HCT116 (cell line): ENCODE measurements around the gene RCSD1. TPM values are rescaled to one million over a fixed set of nuclear protein-coding genes. Genes with fewer than 3 reads are reported as not detected.

ENCODE experiments used
- ATAC-seq: fragments of 200-7000 bp; cut with Tn5 transposase; 2 replicates; pipeline ENCODE4 v1.9.1; 2020; ENCODE audit warnings: mild to moderate bottlenecking, moderate library complexity
- BruUV-seq: library from RNA; stranded (reverse); fragments of 400-500 nt; replicated peaks from 2 replicates; lab custom pipeline; 2021; lab: Mats Ljungman, UMichigan
- CTCF ChIA-PET: fragments of 300-600 bp; sonication (Branson Sonifier 250); formaldehyde crosslinking; loops from one replicate; lab custom pipeline; 2021; ENCODE audit warnings: antibody characterized with exemption; lab: Charles Lee
- POLR2A ChIA-PET: fragments of 300-600, 350-600 bp; sonication (Branson Sonifier 250); formaldehyde crosslinking; loops from one replicate; lab custom pipeline; 2021; ENCODE audit warnings: antibody characterized with exemption; lab: Charles Lee
- RAD21 ChIA-PET, 2 experiments: fragments of 300-600 bp; sonication (Branson Sonifier 250); formaldehyde crosslinking; loops; one replicate each; lab custom pipeline; 2023; ENCODE audit warnings: low total read pairs in 2 of 2; ENCODE audit not compliant: uncharacterized antibody in 2 of 2, unreplicated experiment in 2 of 2, low non-redundant PET in 1 of 2; lab: Charles Lee
- DNase-seq: peaks from one replicate; pipeline ENCODE4 v3.0.0-alpha.2; 2010; ENCODE audit warnings: low read depth, low spot score
- H2AFZ ChIP-seq: fragments of 200-600 bp; shearing (Covaris generic), sonication (generic); 2 replicates; pipeline ENCODE4 v1.6.1; 2017; ENCODE audit warnings: low read depth, mixed run types, mixed read lengths, antibody characterized with exemption, low read length; ENCODE audit not compliant: poor library complexity, severe bottlenecking
- H3K27ac ChIP-seq: 2 replicates; pipeline ENCODE4 v1.5.1; 2012; ENCODE audit warnings: low read depth, low read length
- H3K27me3 ChIP-seq: fragments of 200-600 bp; sonication (generic); 2 replicates; pipeline ENCODE4 v1.6.1; 2016; ENCODE audit warnings: mixed run types, low read length, mixed read lengths; ENCODE audit not compliant: insufficient read depth
- H3K36me3 ChIP-seq, 2 experiments: fragments of 200-500 bp in 1 of 2; fragments of 200-600 bp in 1 of 2; sonication (Bioruptor generic) in 1 of 2; sonication (generic) in 1 of 2; 2 replicates each; pipeline versions ENCODE4 v1.5.1 to v1.6.1; 2014 to 2016; ENCODE audit warnings: low read length in 2 of 2, inconsistent platforms in 1 of 2, mixed read lengths in 1 of 2, mixed run types in 1 of 2; ENCODE audit not compliant: insufficient read depth in 2 of 2, control insufficient read depth in 1 of 2
- H3K4me1 ChIP-seq, 2 experiments: fragments of 200-600 bp in 1 of 2; sonication (generic) in 1 of 2; 2 replicates each; pipeline versions ENCODE4 v1.5.1 to v1.6.1; 2012 to 2017; ENCODE audit warnings: low read length in 2 of 2, inconsistent platforms in 1 of 2, mild to moderate bottlenecking in 1 of 2, mixed read lengths in 1 of 2, mixed run types in 1 of 2, moderate library complexity in 1 of 2; ENCODE audit not compliant: insufficient read depth in 2 of 2, control insufficient read depth in 1 of 2
- H3K4me2 ChIP-seq: fragments of 200-600 bp; sonication (generic); 2 replicates; pipeline ENCODE4 v1.6.1; 2017; ENCODE audit warnings: mixed run types, low read length, mixed read lengths
- H3K4me3 ChIP-seq, 2 experiments: fragments of 200-600 bp in 1 of 2; sonication (generic) in 1 of 2; replicated peaks in 1 of 2; 2 replicates each; pipeline ENCODE4 v1.5.1; 2011 to 2016; ENCODE audit warnings: low read length in 2 of 2, control low read depth in 1 of 2, low read depth in 1 of 2, mild to moderate bottlenecking in 1 of 2, mixed read lengths in 1 of 2, mixed run types in 1 of 2
- H3K79me2 ChIP-seq: fragments of 200-600 bp; sonication (generic); 2 replicates; pipeline ENCODE4 v1.6.1; 2017; ENCODE audit warnings: mild to moderate bottlenecking, mixed run types, low read length, moderate library complexity, mixed read lengths; ENCODE audit not compliant: insufficient read depth
- H3K9ac ChIP-seq: fragments of 200-600 bp; sonication (generic); 2 replicates; pipeline ENCODE4 v1.6.1; 2016; ENCODE audit warnings: low read length, mixed read lengths
- H3K9me2 ChIP-seq: fragments of 200-600 bp; sonication (generic), shearing (Covaris generic); 2 replicates; pipeline ENCODE4 v1.6.1; 2017; ENCODE audit warnings: mixed run types, mild to moderate bottlenecking, moderate library complexity; ENCODE audit not compliant: insufficient read depth
- H3K9me3 ChIP-seq, 2 experiments: fragments of 200-500 bp in 1 of 2; fragments of 200-600 bp in 1 of 2; sonication (Bioruptor generic) in 1 of 2; sonication (generic) in 1 of 2; 2 replicates each; pipeline ENCODE4 v1.6.1; 2014 to 2017; ENCODE audit warnings: low read length in 2 of 2, mixed read lengths in 2 of 2, inconsistent platforms in 1 of 2, low read depth in 1 of 2, mild to moderate bottlenecking in 1 of 2, mixed run types in 1 of 2, moderate library complexity in 1 of 2; ENCODE audit not compliant: control insufficient read depth in 1 of 2, insufficient read depth in 1 of 2
- H4K20me1 ChIP-seq: fragments of 200-600 bp; sonication (generic), shearing (Covaris generic); 2 replicates; pipeline ENCODE4 v1.6.1; 2017; ENCODE audit warnings: mixed run types, mild to moderate bottlenecking, moderate library complexity; ENCODE audit not compliant: insufficient read depth
- CBX3 ChIP-seq: IDR thresholded peaks from 2 replicates; pipeline ENCODE4 v1.6.1; 2012; ENCODE audit warnings: low read depth
- EGR1 ChIP-seq: IDR thresholded peaks from 2 replicates; pipeline ENCODE4 v1.6.1; 2012; ENCODE audit warnings: low read depth
- ELF1 ChIP-seq: IDR thresholded peaks from 2 replicates; pipeline ENCODE4 v1.6.1; 2012; ENCODE audit warnings: low read depth, borderline replicate concordance
- EZH2 ChIP-seq: fragments of 200-600 bp; sonication (generic); IDR thresholded peaks from 2 replicates; pipeline ENCODE4 v1.6.1; 2017; ENCODE audit warnings: antibody characterized with exemption, mixed run types
- FOSL1 ChIP-seq: IDR thresholded peaks from 2 replicates; pipeline ENCODE4 v1.6.1; 2012; ENCODE audit warnings: low read depth
- JUND ChIP-seq: IDR thresholded peaks from 2 replicates; pipeline ENCODE4 v1.6.1; 2012
- POLR2A ChIP-seq: IDR thresholded peaks from 2 replicates; pipeline ENCODE4 v1.7.0; 2011; ENCODE audit warnings: borderline replicate concordance; ENCODE audit not compliant: insufficient read depth, insufficient read length; ENCODE audit errors: extremely low read depth
- RAD21 ChIP-seq: IDR thresholded peaks from 2 replicates; pipeline ENCODE4 v1.6.1; 2012; ENCODE audit warnings: low read depth, mild to moderate bottlenecking
- SP1 ChIP-seq: IDR thresholded peaks from 2 replicates; pipeline ENCODE4 v1.6.1; 2012; ENCODE audit warnings: low read depth
- SRF ChIP-seq: IDR thresholded peaks from 2 replicates; pipeline ENCODE4 v1.6.1; 2012; ENCODE audit warnings: low read depth
- TCF7L2 ChIP-seq: IDR thresholded peaks from 2 replicates; pipeline ENCODE4 v1.7.0; 2011; ENCODE audit warnings: borderline replicate concordance, inconsistent platforms; ENCODE audit not compliant: insufficient read depth, insufficient read length; ENCODE audit errors: extremely low read depth
- ZFX ChIP-seq: fragments of 450-650 bp; IDR thresholded peaks from 2 replicates; pipeline ENCODE4 v1.6.1; 2017
- ZNF274 ChIP-seq: fragments of 200-500 bp; sonication (Bioruptor generic); IDR thresholded peaks from 2 replicates; pipeline ENCODE4 v1.6.1; 2014; ENCODE audit warnings: mild to moderate bottlenecking, low read depth, low read length, inconsistent platforms
- intact Hi-C: fragments of 100-400 bp; cut with micrococcal nuclease; formaldehyde crosslinking; loops from 2 replicates; pipeline ENCODE4 v1.10.0; 2022
- total RNA-seq: library from RNA; stranded (reverse); gene quantifications from one replicate; pipeline ENCODE4 v1.2.1, GENCODE V29; 2021; ENCODE audit not compliant: unreplicated experiment
- TF ChIP-seq, protein P1 (sequence below): IDR thresholded peaks from 2 replicates; pipeline ENCODE4 v1.6.1; 2011; ENCODE audit warnings: mild to moderate bottlenecking, low read length, moderate library complexity; ENCODE audit not compliant: insufficient replicate concordance; ENCODE audit errors: extremely low read depth
- TF ChIP-seq, protein P2 (sequence below), 3 experiments: fragments of 200-600 bp in 1 of 3; sonication (generic) in 1 of 3; IDR thresholded peaks in 2 of 3; conservative IDR thresholded peaks in 1 of 3; 2 replicates each; pipeline ENCODE4 v1.5.1; 2012 to 2017; ENCODE audit warnings: low read depth in 2 of 3, low read length in 2 of 3, antibody characterized with exemption in 1 of 3, borderline replicate concordance in 1 of 3, control low read depth in 1 of 3, mild to moderate bottlenecking in 1 of 3, mixed read lengths in 1 of 3, mixed run types in 1 of 3, moderate library complexity in 1 of 3; ENCODE audit not compliant: insufficient read depth in 1 of 3

RCSD1 gene
- total RNA-seq, 1 experiment from 2014 or later: 0.15 TPM

DNA sequence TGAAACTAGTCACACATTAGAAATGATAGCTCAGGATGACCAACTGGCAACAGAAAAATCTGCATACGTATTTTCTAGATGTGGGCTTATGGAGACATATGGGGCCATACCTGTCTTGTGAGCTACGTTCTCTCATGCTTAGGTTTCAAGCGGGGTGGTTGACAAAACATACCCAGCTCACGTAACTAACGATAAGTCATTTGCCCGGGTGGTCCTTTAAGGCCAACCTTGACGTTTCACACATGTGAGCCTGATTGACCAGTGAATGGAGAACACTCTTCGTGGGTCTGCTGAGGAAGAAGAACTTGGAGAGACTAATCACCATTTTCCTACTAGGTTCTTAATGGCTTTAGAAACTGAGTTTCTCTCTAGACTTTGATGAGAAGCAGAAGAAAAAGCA is 13.5 kb upstream of the RCSD1 start:
- intact Hi-C loops: no loop called here
- POLR2A ChIA-PET: no interaction called here

More for the DNA sequence above, 13.5 kb upstream of the RCSD1 start:
- Histone ChIP-seq H3K4me2 (no peak overlapping the region), H3K9ac (no peak overlapping the region), H3K36me3 (no peaks in the 10 kb centered on the region), H3K79me2 (no peaks in the 10 kb centered on the region), H4K20me1 (no peaks in the 10 kb centered on the region), H3K9me3 (no peaks in the 10 kb centered on the region), H3K27ac (no peak overlapping the region), H3K27me3 (no peaks in the 10 kb centered on the region), H3K9me2 (no peaks in the 10 kb centered on the region), H3K4me1 (no peaks in the 10 kb centered on the region), H3K4me3 (no peak overlapping the region), H2AFZ (no peak overlapping the region)
- ChIA-PET RAD21 (no interaction called here), CTCF (no interaction called here)
- ATAC-seq (no peak), DNase-seq (no peak)
- TF ChIP-seq, protein P1, sequence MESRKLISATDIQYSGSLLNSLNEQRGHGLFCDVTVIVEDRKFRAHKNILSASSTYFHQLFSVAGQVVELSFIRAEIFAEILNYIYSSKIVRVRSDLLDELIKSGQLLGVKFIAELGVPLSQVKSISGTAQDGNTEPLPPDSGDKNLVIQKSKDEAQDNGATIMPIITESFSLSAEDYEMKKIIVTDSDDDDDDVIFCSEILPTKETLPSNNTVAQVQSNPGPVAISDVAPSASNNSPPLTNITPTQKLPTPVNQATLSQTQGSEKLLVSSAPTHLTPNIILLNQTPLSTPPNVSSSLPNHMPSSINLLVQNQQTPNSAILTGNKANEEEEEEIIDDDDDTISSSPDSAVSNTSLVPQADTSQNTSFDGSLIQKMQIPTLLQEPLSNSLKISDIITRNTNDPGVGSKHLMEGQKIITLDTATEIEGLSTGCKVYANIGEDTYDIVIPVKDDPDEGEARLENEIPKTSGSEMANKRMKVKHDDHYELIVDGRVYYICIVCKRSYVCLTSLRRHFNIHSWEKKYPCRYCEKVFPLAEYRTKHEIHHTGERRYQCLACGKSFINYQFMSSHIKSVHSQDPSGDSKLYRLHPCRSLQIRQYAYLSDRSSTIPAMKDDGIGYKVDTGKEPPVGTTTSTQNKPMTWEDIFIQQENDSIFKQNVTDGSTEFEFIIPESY: no peak
- no peak for TF ChIP-seq JUND
- no peak for TF ChIP-seq TCF7L2
- no peak for TF ChIP-seq ZNF274
- no peak for TF ChIP-seq ELF1
- no peak for TF ChIP-seq SP1
- TF ChIP-seq FOSL1: no peak
- no peak for TF ChIP-seq EGR1
- TF ChIP-seq, protein P2, sequence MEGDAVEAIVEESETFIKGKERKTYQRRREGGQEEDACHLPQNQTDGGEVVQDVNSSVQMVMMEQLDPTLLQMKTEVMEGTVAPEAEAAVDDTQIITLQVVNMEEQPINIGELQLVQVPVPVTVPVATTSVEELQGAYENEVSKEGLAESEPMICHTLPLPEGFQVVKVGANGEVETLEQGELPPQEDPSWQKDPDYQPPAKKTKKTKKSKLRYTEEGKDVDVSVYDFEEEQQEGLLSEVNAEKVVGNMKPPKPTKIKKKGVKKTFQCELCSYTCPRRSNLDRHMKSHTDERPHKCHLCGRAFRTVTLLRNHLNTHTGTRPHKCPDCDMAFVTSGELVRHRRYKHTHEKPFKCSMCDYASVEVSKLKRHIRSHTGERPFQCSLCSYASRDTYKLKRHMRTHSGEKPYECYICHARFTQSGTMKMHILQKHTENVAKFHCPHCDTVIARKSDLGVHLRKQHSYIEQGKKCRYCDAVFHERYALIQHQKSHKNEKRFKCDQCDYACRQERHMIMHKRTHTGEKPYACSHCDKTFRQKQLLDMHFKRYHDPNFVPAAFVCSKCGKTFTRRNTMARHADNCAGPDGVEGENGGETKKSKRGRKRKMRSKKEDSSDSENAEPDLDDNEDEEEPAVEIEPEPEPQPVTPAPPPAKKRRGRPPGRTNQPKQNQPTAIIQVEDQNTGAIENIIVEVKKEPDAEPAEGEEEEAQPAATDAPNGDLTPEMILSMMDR (IDR thresholded peaks at IDR 0.05 in 2 of 3, conservative IDR thresholded peaks at IDR 0.05 in 1 of 3; ENCODE audit: borderline replicate concordance in 1 of 3, insufficient read depth in 1 of 3, low read depth in 2 of 3, low read length in 2 of 3): no peak
- no peak for TF ChIP-seq CBX3
- no peak for TF ChIP-seq EZH2
- TF ChIP-seq ZFX: no peak
- TF ChIP-seq POLR2A: no peak
- TF ChIP-seq RAD21: no peak
- TF ChIP-seq SRF: no peak
- BruUV-seq: no TSS peak
